HG03460 (cell line): ENCODE data around the gene MC3R.
"Not testable (repeated sequence)": the region's sequence is repeated elsewhere in the genome, so short reads cannot be mapped to it uniquely, and the experiment has no call there.

Experiments used
- ATAC-seq: cut with Tn5 transposase; IDR thresholded peaks from one replicate; pipeline ENCODE4 v1.9.1; 2021; ENCODE audit not compliant: unreplicated experiment

MC3R gene

DNA sequence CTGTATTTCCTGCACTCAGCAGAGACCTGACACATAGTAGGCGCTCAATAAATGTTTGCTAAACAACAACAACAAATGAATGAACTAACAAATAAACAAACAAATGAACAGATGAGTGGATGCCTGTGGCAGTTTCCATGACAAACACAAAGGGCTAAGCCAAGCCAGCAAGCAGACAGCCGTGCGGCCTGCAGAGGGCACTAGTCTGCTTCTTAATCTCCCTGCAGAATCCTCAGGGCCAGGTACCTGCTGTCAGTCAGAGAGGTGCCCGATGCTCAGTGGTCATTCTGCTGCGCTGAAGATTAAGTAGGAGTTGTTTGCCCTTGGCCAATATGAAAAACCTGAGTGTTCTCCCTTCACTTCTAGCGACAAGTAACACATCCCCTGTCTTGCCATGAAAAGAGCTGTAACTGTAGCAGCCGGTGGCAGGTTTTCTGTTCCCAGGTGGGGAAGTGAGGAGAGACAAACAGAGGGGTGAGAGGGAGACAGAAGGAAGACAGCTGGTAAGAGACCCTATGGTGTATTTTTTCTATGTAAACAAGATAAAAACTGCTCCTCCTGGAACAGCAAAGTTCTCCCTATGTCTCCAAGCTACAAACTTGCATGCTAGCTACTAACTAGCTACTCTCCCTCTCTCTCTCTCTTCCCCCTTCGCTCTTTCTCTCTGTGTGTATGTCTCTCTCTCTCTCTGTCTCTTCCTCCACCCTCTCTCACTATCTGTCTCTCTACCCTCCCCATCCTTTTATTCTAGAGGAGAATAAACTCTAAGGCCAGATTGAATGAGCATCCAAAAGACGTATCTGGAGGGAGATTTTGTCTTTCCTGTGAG lies at the start of gene MC3R:
MC3R (plus strand) TSS at position 779 of the 829 bp plus-strand sequence. CDS start 112 bp downstream, outside the sequence.
- ATAC-seq: no peak

- ATAC-seq: no peak
Measured at GRCh38 chr20:56200456-56200855, 48.1 kb upstream of the MC3R start.

DNA sequence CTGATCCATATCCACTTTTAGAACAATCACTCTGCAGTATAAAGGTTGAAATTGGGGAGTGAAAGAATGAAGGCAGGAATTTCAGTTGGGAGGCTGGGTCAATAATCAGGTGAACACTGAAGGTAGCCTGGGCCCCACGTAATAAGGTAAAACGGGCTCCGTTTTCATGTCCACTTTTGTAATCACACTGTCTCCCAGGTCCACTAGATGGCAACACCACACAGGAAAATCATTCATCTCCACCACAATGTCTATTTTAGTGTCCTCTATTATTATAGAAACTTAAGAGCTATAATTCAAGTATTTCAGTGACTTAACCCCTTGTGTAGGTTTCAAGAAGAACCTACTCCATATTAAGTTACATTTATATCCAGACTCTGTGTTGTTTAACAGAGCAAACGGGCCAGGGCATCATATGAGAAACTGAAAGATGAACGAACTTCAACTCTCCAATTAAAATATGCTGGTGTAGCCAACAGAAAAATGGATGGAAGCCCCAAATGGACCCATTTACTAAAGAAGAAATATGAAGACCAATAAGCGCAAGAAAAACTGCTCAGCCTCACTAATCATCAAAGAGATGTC lies 45.9 kb upstream of the MC3R start:
- ATAC-seq: no peak

DNA sequence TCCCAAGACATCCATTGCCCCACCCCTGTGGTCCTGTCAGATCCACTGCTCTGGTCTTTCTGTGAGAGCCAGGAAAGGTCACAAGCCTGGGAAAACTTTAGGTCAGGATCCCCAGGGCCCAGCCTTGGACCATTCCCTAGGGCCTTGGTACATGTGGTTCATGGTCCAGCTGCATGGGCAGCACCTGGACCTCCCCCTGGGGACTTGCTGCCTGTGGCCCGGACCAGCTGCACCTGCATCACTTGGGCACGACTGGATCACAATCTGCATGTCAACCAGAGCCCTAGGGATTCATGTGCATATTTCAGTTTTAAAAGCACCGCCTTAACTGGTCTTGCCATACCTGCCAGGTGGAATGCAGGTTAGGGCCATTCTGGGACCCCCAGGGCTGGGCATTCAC lies 44.3 kb upstream of the MC3R start:
- no peak for ATAC-seq

DNA sequence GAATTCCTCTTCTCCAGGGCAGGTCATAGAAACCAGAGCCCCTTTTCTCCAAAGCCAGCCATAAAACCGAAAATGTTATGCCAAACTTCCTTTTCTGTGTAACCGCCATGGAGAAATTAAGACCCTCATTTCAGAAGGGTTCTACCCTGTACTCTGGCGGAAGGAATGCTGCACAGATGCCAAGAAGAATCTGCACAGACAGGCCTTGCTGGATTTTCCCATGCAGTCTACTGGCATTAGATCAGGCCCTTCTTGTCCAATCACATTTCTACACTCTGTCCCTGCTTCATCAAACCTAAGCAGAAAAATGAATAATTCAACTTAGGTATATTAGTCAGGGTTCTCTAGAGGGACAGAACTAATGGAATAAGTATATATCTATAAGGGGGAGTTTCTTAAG lies 43.2 kb upstream of the MC3R start:
- ATAC-seq: no peak

- ATAC-seq: no peak
Measured at GRCh38 chr20:56207656-56208055, 40.9 kb upstream of the MC3R start.

DNA sequence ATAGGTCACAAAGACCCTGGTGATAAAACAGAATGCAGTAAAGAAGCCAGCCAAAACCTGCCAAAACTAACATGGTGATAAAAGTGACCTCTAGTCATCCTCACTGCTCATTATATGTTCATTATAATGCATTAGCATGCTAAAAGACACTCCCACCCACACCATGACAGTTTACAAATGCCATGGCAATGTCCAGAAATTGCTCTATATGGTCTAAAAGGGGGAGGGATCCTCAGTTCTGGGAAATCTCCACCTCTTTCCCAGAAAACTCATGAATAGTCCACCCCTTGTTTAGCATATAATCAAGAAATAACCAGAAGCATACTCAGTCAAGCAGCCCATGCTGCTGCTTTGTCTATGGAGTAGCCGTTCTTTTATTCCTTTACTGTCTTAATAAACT lies 40.4 kb upstream of the MC3R start:
- no peak for ATAC-seq

DNA sequence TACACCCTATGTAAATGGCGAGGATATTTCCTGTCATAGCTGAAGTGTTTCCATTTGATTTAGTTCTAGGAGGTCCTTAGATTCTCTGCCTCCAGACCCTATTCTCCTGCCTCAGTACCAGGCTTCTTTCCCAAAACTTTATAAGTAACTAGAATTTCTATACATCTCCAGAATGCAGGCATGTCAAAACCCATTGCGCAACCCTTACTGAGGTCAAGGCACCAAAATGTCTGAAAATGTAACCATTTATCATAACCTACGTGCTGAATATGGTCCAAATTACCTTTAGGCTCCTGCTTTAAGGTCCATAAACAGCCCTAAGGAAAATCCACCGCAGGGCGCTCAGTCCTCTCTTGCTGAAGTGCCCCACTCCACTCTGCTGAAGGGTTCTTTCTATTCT lies 37.5 kb upstream of the MC3R start:
- no peak for ATAC-seq

- ATAC-seq: no peak
Measured at GRCh38 chr20:56212091-56212490, 36.4 kb upstream of the MC3R start.

DNA sequence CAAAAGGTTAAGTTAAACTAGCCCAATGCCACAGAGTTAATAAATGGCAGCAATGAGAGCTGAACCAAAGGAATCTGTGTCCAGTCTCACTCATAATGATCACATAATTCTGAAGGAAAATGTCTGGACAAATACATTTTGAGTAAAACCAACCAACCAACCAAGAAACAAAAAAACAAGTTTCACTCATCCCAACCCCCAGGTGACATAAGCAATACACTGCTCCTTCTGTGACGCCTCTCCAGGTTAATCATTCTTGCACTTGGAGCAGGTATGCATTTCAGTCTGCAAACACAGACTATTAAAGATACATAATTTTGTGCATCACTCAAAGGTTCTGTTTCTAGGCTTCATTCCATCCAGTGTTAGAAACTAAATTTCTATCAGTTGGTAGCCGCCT lies 35.2 kb upstream of the MC3R start:
- ATAC-seq: no peak

DNA sequence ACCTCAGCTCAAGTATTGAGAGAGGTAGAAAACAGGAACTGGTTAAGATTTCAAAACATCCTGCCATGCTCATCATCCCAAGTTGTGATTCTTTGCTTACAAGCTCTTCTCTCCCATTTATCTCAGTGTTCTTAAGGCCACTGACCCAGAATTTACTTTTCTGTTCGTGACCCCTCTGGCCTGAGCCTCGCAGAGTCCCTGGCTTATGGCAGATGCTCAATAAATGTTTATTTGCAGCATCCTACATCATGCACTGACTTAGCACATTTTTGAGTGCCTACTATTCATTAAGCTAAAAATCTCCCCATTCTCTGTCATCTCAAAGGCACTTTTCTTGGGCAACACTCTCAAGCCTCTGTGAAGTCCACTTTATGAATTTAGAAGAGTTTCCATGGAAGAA lies 33.4 kb upstream of the MC3R start:
- ATAC-seq: no peak

DNA sequence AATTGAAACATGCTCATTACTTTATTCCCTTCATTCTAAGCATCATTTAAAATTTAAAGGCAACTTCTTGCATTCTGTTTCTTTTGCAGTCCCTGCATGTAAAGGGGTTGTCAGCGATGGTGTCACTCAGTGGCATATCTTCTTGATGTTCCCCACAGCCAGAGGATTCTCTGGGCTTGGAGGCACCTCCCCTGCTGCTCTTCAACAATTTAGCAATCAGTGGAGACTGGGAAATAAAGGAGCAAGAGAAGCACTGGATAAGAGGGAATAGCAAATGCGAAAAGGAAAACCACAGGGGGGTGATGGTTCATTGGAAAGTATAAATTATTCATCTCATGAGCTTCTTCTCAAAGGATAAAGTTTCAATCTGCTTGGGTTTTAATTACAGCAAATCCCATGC lies 30.7 kb upstream of the MC3R start:
- no peak for ATAC-seq

- not testable (repeated sequence) for ATAC-seq
Measured at GRCh38 chr20:56221186-56221585, 27.3 kb upstream of the MC3R start.

DNA sequence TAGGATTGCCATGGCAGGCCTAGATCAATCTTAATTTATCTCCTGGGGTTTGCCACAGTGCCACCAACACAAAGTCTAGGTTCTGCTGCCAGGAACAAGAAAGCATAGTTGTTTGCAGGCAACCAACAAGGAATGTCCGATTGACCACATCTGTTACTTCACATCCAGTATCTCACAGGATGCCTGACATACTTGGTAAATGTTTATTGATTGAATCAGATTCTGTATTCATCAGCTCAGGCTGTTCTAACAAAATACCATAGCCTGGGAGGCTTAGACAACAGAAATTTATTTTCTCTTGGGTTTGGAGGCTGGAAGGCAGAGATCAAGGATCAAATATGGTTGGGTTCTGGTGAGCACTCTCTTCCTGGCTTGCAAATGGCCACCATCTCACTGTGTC lies 26.3 kb upstream of the MC3R start:
- no peak for ATAC-seq

GRCh38 chr20:56222945-56223344 lies 25.6 kb upstream of the MC3R start:
- ATAC-seq: no peak

- ATAC-seq: no peak
Measured at GRCh38 chr20:56223352-56223751, 25.2 kb upstream of the MC3R start.

DNA sequence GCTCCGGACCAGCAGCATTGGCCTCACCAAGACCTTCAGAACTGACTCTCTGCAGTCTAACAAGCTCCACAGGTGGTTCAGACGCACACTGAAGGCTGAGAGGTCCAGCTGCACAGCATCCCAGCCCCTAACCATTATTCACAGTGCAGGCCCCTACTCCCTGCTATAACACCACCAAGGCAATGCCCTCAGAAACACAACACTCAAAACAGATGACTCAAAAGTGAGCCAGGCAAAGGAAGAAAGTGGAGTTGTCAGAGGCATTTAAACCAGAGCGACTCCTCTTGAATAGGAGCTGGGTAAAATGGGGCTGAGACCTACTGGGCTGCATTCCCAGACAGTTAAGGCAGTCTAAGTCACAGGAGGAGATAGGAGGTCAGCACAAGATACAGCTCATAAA lies 20.5 kb upstream of the MC3R start:
- no peak for ATAC-seq

DNA sequence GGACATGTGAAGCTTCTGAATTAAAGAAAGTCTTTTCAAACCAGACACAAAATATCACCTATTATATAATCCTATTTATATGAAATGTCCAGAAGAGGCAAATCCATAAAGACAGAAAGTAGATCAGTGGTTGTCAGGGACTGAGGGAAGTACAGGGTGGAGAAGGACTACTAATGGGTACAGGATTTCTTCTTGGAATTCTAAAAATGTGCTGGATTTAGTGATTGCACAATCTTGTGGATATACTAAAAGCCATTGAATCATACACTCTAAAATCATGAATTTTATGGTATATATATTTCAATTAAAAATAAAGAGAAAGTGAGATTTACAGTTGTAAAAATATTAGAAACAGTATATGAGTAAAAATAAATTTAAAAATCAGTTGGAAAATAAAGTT lies 18.7 kb upstream of the MC3R start:
- no peak for ATAC-seq

DNA sequence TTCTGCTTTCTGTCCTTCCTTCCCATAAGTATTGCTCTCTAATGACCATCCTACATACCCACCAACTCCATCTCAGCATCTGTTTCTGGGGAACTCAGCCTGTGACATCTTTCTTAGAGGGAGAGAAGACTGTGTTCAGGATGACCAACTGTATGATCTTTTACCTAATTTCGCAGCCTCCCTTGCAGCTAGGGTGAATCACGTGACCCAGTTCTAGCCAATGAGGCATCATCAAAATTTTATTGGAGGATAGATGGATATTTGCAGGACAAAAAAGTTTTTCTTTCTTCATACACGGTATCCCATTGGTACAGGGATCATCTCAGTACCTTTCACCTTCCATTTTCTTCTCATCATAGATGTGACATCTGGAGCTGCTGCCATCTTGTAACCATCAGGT lies 14.4 kb upstream of the MC3R start:
- no peak for ATAC-seq

- no peak for ATAC-seq
Measured at GRCh38 chr20:56237335-56237734, 11.2 kb upstream of the MC3R start.

DNA sequence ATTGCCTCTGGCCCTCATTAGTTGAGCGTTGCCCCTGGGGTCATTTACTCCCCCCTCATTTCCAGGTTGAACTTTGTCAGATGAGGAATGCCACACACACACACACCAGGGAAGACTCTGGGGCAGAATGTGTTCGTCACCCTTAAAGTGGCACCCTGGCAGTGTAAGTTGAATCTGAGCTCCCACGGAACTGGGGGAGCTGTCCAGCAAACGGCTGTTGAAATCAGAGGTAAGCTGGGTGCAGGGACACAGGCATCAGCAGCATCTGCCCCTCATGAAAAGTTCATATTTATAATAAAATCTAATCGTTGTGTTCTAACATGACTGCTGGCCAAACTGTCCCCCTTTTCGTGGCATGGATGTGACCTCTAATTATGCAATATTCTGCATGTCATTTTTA lies 4.3 kb upstream of the MC3R start:
- ATAC-seq: no peak

- no peak for ATAC-seq
Measured at GRCh38 chr20:56245761-56246160, 2.8 kb upstream of the MC3R start.
